HL-60 (cell line): ENCODE data around the gene TCEAL4.
"Not testable (repeated sequence)": the region's sequence is repeated elsewhere in the genome, so short reads cannot be mapped to it uniquely, and the experiment has no call there.

Experiments used
- DNase-seq, 2 experiments: peaks; one replicate each; pipeline ENCODE4 v3.0.0-alpha.2; 2010 to 2020; ENCODE audit warnings: low read depth in 1 of 2, low spot score in 1 of 2
- H3K27ac ChIP-seq: fragments of 250-450 bp; sonication (Bioruptor Pico); replicated peaks from 2 replicates; pipeline ENCODE4 v1.5.1; 2020; ENCODE audit warnings: mild to moderate bottlenecking, moderate library complexity
- H3K27me3 ChIP-seq: fragments of 250-450 bp; sonication (Bioruptor Pico); 2 replicates; pipeline ENCODE4 v1.5.1; 2021; ENCODE audit warnings: mild to moderate bottlenecking, moderate library complexity; ENCODE audit not compliant: insufficient read depth, poor library complexity, severe bottlenecking
- H3K4me3 ChIP-seq: replicated peaks from 2 replicates; pipeline ENCODE4 v1.5.1; 2011; ENCODE audit warnings: mild to moderate bottlenecking, control low read depth, low read length; ENCODE audit not compliant: insufficient read depth
- CTCF ChIP-seq: IDR thresholded peaks from one replicate; pipeline ENCODE4 v1.5.1; 2011; ENCODE audit warnings: low read length, control low read depth, inconsistent platforms; ENCODE audit not compliant: insufficient read depth
- GABPA ChIP-seq: IDR thresholded peaks from 2 replicates; pipeline ENCODE4 v1.6.1; 2012; ENCODE audit warnings: low read depth
- POLR2AphosphoS5 ChIP-seq: IDR thresholded peaks from 2 replicates; pipeline ENCODE4 v1.6.1; 2012; ENCODE audit warnings: low read depth
- REST ChIP-seq: IDR thresholded peaks from 2 replicates; pipeline ENCODE4 v1.6.1; 2012; ENCODE audit warnings: low read depth; ENCODE audit not compliant: insufficient replicate concordance
- SPI1 ChIP-seq: IDR thresholded peaks from 2 replicates; pipeline ENCODE4 v1.6.1; 2012; ENCODE audit warnings: low read depth, mild to moderate bottlenecking, borderline replicate concordance

Gene TCEAL4

DNA sequence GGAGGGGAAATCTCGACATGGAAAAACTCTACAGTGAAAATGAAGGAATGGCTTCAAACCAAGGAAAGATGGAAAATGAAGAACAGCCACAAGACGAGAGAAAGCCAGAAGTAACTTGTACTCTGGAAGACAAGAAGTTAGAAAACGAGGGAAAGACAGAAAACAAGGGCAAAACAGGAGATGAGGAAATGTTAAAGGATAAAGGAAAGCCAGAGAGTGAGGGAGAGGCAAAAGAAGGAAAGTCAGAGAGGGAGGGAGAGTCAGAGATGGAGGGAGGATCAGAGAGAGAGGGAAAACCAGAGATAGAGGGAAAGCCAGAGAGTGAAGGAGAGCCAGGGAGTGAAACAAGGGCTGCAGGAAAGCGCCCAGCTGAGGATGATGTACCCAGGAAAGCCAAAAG is 1.3 kb downstream of the TCEAL4 start:
- TF ChIP-seq GABPA, result no peak
- TF ChIP-seq CTCF, result no peak
- TF ChIP-seq REST, result no peak
- TF ChIP-seq SPI1, result no peak
- TF ChIP-seq POLR2AphosphoS5, result no peak
- Histone ChIP-seq H3K27ac (no peak overlapping the region), H3K4me3 (no peak overlapping the region), H3K27me3 (peaks cover 9% of the 10 kb centered on the region)
- no peak for DNase-seq

DNA sequence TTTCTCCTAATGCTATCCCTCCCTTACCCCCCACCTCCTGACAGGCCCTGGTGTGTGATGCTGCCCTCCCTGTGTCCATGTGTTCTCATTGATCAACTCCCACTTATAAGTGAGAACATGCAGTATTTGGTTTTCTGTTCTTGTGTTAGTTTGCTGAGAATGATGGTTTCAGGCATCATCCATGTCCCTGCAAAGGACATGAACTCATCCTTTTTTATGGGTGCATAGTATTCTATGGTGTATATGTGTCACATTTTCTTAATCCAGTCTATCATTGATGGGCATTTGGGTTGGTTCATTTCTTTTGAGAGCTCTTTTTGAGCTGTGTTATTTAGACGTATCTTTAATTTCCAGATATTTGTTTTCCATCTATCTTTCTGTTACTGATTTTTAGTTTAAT is 7.0 kb downstream of the TCEAL4 start:
- H3K27me3 ChIP-seq, H3K27ac ChIP-seq, H3K4me3 ChIP-seq, DNase-seq: not testable (repeated sequence)

DNA sequence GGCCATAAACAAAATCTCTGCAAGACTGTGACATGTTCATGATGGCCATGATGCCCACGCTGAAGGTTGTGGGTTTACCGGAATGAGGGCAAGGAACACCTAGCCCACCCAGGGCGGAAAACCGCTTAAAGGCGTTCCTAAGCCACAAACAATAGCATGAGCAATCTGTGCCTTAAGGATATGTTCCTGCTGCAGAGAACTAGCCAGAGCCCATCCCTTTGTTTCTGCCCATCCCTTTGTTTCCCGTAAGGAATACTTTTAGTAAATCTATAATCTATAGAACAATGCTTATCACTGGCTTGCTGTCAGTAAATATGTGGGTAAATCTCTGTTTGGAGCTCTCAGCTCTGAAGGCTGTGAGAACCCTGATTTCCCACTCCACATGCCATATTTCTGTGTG is 9.9 kb downstream of the TCEAL4 start:
- not testable (repeated sequence) for H3K27ac ChIP-seq, H3K27me3 ChIP-seq, DNase-seq, H3K4me3 ChIP-seq

DNA sequence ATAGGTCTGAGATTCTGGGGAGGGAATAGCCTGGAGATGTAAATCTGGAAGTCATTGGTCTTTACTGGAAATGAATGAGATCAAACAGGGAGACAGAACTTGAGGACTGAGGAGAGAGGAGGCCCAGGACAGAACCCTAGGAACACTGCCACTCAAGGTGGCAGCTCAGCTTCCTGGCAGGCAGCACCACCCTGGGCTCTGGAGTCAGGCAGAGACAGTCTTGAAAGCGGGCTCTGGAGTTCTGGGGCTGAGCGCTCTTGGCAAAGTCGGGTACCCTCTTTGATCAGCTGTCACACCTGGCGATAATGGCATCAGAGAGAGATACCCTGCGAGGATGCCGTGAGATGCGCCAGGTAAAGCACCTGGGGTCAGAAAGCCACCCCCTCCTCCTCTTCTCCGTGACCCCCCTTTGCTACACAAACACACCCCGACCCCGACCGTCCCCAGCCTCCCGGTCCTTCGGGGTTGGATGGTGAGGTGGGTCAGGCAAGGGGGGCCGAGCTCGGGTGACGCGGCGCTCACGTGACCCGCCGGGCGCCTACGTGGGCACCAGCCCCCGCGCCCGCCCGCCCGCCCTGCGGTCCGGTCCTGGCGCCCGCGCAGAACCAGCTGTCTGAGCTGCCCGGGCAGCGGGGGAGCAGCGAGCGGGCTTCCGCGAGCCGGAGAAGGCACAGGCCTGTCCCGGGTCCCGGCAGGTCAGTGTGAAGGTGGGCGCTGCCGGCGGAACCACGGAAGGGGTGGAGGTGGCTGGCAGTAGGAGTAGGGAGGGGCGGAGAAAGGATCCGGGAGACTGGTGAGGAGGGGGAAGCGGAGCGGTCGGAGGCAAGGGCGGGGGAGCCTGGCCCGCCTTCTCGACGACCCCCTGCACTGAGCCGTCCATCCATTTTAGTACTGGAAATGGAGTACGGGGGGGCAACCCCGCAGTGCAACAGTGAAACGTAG is 22.3 kb downstream of the TCEAL4 start, which contains the start of gene TCEAL3:
TSS of gene TCEAL3 (plus strand) at position 600 of the 942 bp plus-strand sequence. CDS start 1,102 bp downstream, outside the sequence.
- TF ChIP-seq CTCF, result no peak
- Histone ChIP-seq H3K27ac (no peak within 1 kb of the TSS), H3K4me3 (peak within 1 kb of the TSS; percentile 28), H3K27me3 (peaks cover 18% of the 10 kb centered on the region)
- DNase-seq, result no peak

GRCh38 chrX:103608306-103608963 is 23.1 kb downstream of the TCEAL4 start:
- TF ChIP-seq CTCF (no peak), REST (no peak), POLR2AphosphoS5 (no peak)
- Histone ChIP-seq H3K4me3 (no peak overlapping the region; the same call in none of the 2 replicates), H3K27me3 (peaks cover 18% of the 10 kb centered on the region), H3K27ac (no peak overlapping the region)
- DNase-seq, result no peak
